Type B pancreatic cell (in vitro differentiated cells): ENCODE data around the gene RBM12. TPM values are rescaled to one million over a fixed set of nuclear protein-coding genes. Genes with fewer than 3 reads are reported as not detected.
A peak's percentile ranks its signal among the peaks of the same experiment; 100 is the strongest.
"Not testable (repeated sequence)": the region's sequence is repeated elsewhere in the genome, so short reads cannot be mapped to it uniquely, and the experiment has no call there.

Source experiments
- DNase-seq: peaks from one replicate; pipeline ENCODE4 v3.0.0; 2021; ENCODE audit warnings: mixed read lengths; ENCODE audit not compliant: unreplicated experiment; ENCODE audit errors: extremely low spot score
- H3K27ac Mint-ChIP-seq: 2 replicates; pipeline ENCODE4 v1.8.0; 2021; ENCODE audit warnings: mild to moderate bottlenecking, mixed read lengths
- H3K27me3 Mint-ChIP-seq: 2 replicates; pipeline ENCODE4 v1.8.0; 2021; ENCODE audit warnings: mixed read lengths
- H3K36me3 Mint-ChIP-seq: 2 replicates; pipeline ENCODE4 v1.8.0; 2021; ENCODE audit warnings: mixed read lengths
- H3K4me1 Mint-ChIP-seq: one replicate; pipeline ENCODE4 v1.8.0; 2021; ENCODE audit warnings: mixed read lengths; ENCODE audit not compliant: unreplicated experiment
- H3K4me3 Mint-ChIP-seq: 2 replicates; pipeline ENCODE4 v1.8.0; 2021; ENCODE audit warnings: mild to moderate bottlenecking, mixed read lengths
- H3K9me3 Mint-ChIP-seq: 2 replicates; pipeline ENCODE4 v1.8.0; 2021; ENCODE audit warnings: mixed read lengths
- CTCF ChIP-seq: fragments of 200-600 bp; sonication (generic); conservative IDR thresholded peaks from 2 replicates; pipeline ENCODE4 v1.5.0; 2021; ENCODE audit warnings: antibody characterized with exemption, mild to moderate bottlenecking
- total RNA-seq: library from RNA; stranded (reverse); gene quantifications from 2 replicates; pipeline ENCODE4 v1.2.1, GENCODE V29; 2021; ENCODE audit warnings: low replicate concordance

The RBM12 gene
- total RNA-seq, 1 donor from 2014 or later, result 153 TPM

- peaks cover 38% of the 10 kb centered on the region for H3K36me3 Mint-ChIP-seq
- no peak for TF ChIP-seq CTCF
- H3K4me3 Mint-ChIP-seq, result no peak overlapping the region
- H3K27me3 Mint-ChIP-seq, result no peaks in the 10 kb centered on the region
- no peak overlapping the region for H3K27ac Mint-ChIP-seq
- no peaks in the 10 kb centered on the region for H3K9me3 Mint-ChIP-seq
- H3K4me1 Mint-ChIP-seq, result no peaks in the 10 kb centered on the region
- DNase-seq, result no peak
These were observed 45.3 kb upstream of the RBM12 start for GRCh38 chr20:35710039-35710438.

DNA sequence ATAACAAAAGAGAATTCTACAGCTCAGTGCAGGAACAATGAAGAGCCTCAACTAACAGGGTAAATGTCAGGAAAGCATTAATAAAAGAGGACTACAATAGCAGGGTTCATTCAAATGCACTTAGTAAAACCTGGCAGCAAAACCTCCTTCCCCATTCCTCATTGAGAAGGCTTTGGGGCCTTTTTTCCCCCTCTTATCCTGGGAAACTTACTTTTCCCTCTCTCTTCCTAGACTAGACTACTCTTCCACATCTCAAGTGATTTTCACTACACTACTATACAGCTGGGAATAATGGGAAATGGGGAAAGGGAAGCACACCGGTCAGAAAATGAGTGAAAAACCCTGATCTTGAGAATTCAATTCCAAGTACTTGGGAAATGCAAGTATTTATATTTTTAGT, 44.6 kb upstream of the RBM12 start:
- no peaks in the 10 kb centered on the region for H3K9me3 Mint-ChIP-seq
- H3K4me3 Mint-ChIP-seq, result no peak overlapping the region
- no peak for TF ChIP-seq CTCF
- H3K36me3 Mint-ChIP-seq, result peaks cover 36% of the 10 kb centered on the region
- no peak for DNase-seq
- H3K27ac Mint-ChIP-seq, result peak overlapping the region; percentile 12
- no peaks in the 10 kb centered on the region for H3K27me3 Mint-ChIP-seq
- no peaks in the 10 kb centered on the region for H3K4me1 Mint-ChIP-seq

DNA sequence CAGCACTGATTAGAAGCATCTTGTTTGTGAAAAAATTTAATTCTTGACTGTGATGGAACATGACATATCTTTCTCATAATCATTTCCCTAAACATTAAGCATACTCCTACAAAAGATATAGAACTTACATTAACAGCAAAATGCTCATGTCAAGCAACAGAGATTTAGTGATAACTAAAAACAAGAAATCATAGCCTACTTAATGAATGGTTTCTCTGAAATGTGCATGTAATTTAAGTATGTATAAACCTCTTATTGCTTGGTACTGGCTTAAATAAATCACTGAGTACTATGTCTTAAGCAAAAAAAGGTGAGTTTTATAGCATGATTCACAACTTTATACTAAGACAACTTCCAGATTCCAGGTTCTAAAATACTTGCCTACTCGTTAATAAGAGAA, 43.8 kb upstream of the RBM12 start:
- Mint-ChIP-seq H3K36me3 (peaks cover 33% of the 10 kb centered on the region), H3K4me3 (no peak overlapping the region), H3K27me3 (no peaks in the 10 kb centered on the region), H3K27ac (no peak overlapping the region), H3K9me3 (no peaks in the 10 kb centered on the region), H3K4me1 (no peaks in the 10 kb centered on the region)
- no peak for DNase-seq
- no peak for TF ChIP-seq CTCF

DNA sequence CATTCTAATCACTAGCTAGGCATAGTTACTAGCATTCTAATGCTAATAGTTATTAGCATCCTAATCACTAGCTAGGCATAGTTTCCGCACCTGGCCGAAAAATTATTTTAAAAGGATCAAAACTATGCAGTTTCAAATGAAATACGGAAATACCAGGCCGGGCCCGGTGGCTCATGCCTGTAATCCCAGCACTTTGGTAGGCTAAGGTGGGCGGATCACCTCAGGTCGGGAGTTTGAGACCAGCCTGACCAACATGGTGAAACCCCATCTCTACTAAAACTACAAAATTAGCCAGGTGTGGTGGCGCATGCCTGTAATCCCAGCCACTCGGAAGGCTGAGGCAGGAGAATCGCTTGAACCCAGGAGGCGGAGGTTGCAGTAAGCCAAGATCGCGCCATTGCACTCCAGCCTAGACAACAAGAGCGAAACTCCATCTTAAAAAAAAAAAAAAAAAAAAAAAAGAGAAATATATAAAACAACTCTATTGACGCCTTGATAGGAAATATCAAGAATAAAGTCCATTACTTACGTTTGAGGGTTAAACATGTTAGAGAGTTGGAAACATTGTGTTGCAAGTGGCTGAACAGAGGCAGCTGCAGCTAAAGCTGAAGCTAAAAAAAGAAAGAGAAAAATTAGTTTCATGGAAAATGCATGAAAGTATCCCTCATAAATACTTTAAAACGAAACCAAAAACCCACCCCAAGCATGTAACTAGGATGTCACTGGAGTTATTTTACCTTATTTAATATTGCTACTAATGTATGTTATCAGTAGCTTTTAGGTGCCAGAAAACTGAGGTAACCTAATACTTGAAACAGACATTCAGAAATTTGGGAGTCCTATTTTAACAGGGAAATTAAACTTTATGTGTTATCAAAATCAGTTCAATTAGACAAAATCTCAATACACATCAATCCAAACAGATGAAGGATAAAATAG, 42.2 kb upstream of the RBM12 start:
- H3K27me3 Mint-ChIP-seq, H3K4me1 Mint-ChIP-seq, H3K9me3 Mint-ChIP-seq, DNase-seq, H3K27ac Mint-ChIP-seq, H3K4me3 Mint-ChIP-seq: not testable (repeated sequence)
- H3K36me3 Mint-ChIP-seq, result peaks cover 31% of the 10 kb centered on the region

- peaks cover 25% of the 10 kb centered on the region for H3K36me3 Mint-ChIP-seq
- H3K4me1 Mint-ChIP-seq, H3K4me3 Mint-ChIP-seq, H3K27me3 Mint-ChIP-seq, H3K9me3 Mint-ChIP-seq, DNase-seq: not testable (repeated sequence)
- peak overlapping the region; percentile 23 for H3K27ac Mint-ChIP-seq
These were observed 41.2 kb upstream of the RBM12 start for GRCh38 chr20:35705894-35706293.

DNA sequence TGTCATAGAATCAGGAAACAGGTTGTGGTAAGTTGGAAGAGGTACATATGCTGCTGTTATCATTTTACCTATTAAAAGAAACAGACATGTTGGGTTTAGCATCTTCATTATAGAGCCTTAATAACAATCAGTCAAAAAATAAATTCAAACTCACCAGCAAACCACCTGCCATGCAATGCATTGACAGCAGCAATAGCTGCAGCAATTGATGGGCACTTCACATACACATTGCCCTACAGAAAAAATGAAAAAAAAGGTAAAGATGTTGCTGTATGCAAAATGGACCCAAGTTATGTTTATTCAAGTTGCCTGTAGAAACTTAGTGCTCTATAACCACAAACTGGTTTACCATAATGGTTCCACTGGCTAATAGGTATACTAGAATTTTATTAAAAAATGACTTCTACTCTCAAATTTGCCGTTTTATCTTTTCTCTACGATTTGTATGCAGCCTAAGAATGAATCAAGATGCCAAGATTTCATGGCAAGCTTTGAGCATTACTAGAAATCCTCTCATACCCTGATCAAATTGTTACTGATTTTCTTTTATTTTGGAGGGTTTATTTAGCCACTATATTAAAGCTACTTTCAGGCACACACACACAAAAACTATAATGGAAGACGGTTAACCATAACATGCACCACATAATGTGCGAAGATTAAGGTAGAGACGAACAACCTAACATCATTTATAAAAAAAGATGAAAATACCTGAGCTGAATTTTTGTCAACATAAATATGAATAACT, 40.0 kb upstream of the RBM12 start:
- H3K4me1 Mint-ChIP-seq, result peaks cover 9% of the 10 kb centered on the region
- H3K27me3 Mint-ChIP-seq, result no peaks in the 10 kb centered on the region
- no peak overlapping the region for H3K27ac Mint-ChIP-seq
- no peak for TF ChIP-seq CTCF
- H3K4me3 Mint-ChIP-seq, result no peak overlapping the region
- H3K9me3 Mint-ChIP-seq, result no peaks in the 10 kb centered on the region
- H3K36me3 Mint-ChIP-seq, result peaks cover 21% of the 10 kb centered on the region
- DNase-seq, result no peak
